Measurements from ENCODE around the gene JADE3.

- TF ChIP-seq CTCF (conservative IDR thresholded peaks at IDR 0.05; ENCODE audit: low read depth in 2 of 2) = no peak
- no peak for TF ChIP-seq CREB1 (CRISPR knock-in tag; IDR thresholded peaks at IDR 0.05; ENCODE audit: low read depth)
- no peak for TF ChIP-seq ZNF114 (CRISPR knock-in tag; IDR thresholded peaks at IDR 0.05)
- TF ChIP-seq, protein P1, sequence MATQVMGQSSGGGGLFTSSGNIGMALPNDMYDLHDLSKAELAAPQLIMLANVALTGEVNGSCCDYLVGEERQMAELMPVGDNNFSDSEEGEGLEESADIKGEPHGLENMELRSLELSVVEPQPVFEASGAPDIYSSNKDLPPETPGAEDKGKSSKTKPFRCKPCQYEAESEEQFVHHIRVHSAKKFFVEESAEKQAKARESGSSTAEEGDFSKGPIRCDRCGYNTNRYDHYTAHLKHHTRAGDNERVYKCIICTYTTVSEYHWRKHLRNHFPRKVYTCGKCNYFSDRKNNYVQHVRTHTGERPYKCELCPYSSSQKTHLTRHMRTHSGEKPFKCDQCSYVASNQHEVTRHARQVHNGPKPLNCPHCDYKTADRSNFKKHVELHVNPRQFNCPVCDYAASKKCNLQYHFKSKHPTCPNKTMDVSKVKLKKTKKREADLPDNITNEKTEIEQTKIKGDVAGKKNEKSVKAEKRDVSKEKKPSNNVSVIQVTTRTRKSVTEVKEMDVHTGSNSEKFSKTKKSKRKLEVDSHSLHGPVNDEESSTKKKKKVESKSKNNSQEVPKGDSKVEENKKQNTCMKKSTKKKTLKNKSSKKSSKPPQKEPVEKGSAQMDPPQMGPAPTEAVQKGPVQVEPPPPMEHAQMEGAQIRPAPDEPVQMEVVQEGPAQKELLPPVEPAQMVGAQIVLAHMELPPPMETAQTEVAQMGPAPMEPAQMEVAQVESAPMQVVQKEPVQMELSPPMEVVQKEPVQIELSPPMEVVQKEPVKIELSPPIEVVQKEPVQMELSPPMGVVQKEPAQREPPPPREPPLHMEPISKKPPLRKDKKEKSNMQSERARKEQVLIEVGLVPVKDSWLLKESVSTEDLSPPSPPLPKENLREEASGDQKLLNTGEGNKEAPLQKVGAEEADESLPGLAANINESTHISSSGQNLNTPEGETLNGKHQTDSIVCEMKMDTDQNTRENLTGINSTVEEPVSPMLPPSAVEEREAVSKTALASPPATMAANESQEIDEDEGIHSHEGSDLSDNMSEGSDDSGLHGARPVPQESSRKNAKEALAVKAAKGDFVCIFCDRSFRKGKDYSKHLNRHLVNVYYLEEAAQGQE (IDR thresholded peaks at IDR 0.05; ENCODE audit: unreplicated experiment) = no peak
- TF ChIP-seq POLR2AphosphoS5 (IDR thresholded peaks at IDR 0.05; ENCODE audit: low read depth) = no peak
- no peak for TF ChIP-seq EZH2 (IDR thresholded peaks at IDR 0.05; ENCODE audit: low read depth, unreplicated experiment)
- TF ChIP-seq, protein P2, sequence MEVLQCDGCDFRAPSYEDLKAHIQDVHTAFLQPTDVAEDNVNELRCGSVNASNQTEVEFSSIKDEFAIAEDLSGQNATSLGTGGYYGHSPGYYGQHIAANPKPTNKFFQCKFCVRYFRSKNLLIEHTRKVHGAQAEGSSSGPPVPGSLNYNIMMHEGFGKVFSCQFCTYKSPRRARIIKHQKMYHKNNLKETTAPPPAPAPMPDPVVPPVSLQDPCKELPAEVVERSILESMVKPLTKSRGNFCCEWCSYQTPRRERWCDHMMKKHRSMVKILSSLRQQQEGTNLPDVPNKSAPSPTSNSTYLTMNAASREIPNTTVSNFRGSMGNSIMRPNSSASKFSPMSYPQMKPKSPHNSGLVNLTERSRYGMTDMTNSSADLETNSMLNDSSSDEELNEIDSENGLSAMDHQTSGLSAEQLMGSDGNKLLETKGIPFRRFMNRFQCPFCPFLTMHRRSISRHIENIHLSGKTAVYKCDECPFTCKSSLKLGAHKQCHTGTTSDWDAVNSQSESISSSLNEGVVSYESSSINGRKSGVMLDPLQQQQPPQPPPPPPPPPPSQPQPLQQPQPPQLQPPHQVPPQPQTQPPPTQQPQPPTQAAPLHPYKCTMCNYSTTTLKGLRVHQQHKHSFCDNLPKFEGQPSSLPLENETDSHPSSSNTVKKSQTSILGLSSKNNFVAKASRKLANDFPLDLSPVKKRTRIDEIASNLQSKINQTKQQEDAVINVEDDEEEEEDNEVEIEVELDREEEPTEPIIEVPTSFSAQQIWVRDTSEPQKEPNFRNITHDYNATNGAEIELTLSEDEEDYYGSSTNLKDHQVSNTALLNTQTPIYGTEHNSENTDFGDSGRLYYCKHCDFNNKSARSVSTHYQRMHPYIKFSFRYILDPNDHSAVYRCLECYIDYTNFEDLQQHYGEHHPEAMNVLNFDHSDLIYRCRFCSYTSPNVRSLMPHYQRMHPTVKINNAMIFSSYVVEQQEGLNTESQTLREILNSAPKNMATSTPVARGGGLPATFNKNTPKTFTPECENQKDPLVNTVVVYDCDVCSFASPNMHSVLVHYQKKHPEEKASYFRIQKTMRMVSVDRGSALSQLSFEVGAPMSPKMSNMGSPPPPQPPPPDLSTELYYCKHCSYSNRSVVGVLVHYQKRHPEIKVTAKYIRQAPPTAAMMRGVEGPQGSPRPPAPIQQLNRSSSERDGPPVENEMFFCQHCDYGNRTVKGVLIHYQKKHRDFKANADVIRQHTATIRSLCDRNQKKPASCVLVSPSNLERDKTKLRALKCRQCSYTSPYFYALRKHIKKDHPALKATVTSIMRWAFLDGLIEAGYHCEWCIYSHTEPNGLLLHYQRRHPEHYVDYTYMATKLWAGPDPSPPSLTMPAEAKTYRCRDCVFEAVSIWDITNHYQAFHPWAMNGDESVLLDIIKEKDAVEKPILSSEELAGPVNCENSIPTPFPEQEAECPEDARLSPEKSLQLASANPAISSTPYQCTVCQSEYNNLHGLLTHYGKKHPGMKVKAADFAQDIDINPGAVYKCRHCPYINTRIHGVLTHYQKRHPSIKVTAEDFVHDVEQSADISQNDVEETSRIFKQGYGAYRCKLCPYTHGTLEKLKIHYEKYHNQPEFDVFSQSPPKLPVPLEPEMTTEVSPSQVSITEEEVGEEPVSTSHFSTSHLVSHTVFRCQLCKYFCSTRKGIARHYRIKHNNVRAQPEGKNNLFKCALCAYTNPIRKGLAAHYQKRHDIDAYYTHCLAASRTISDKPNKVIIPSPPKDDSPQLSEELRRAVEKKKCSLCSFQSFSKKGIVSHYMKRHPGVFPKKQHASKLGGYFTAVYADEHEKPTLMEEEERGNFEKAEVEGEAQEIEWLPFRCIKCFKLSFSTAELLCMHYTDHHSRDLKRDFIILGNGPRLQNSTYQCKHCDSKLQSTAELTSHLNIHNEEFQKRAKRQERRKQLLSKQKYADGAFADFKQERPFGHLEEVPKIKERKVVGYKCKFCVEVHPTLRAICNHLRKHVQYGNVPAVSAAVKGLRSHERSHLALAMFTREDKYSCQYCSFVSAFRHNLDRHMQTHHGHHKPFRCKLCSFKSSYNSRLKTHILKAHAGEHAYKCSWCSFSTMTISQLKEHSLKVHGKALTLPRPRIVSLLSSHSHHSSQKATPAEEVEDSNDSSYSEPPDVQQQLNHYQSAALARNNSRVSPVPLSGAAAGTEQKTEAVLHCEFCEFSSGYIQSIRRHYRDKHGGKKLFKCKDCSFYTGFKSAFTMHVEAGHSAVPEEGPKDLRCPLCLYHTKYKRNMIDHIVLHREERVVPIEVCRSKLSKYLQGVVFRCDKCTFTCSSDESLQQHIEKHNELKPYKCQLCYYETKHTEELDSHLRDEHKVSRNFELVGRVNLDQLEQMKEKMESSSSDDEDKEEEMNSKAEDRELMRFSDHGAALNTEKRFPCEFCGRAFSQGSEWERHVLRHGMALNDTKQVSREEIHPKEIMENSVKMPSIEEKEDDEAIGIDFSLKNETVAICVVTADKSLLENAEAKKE (CRISPR knock-in tag; IDR thresholded peaks at IDR 0.05) = no peak
- no peak for TF ChIP-seq NANOG (IDR thresholded peaks at IDR 0.05; ENCODE audit: borderline replicate concordance)
- no peak for TF ChIP-seq EZH2phosphoT487 (IDR thresholded peaks at IDR 0.05; ENCODE audit: unreplicated experiment)
- no peak for TF ChIP-seq STAT1 (IDR thresholded peaks at IDR 0.05; ENCODE audit: unreplicated experiment)
These were observed 15.5 kb downstream of the JADE3 start for GRCh38 chrX:46927718-46928117.

All from GM23338 (cell line).